ENCODE results near the gene WNK1.
A peak's percentile ranks its signal among the peaks of the same experiment; 100 is the strongest.

Gene WNK1

GRCh38 chr12:906062-906585 lies 153.7 kb downstream of the WNK1 start:
- Histone ChIP-seq H3K36me3 (ENCODE audit: control insufficient read depth in 2 of 2, insufficient read depth in 2 of 2, low read length in 2 of 2) (peaks cover 81 to 83% of the 10 kb centered on the region in 2 donors), H3K4me1 (ENCODE audit: control insufficient read depth in 2 of 2, insufficient read depth in 2 of 2, low read length in 2 of 2) (no peaks in the 10 kb centered on the region), H3K27me3 (ENCODE audit: control insufficient read depth in 2 of 2, insufficient read depth in 2 of 2, low read length in 2 of 2) (no peaks in the 10 kb centered on the region), H3K9me3 (ENCODE audit: control insufficient read depth in 2 of 2, low read length in 2 of 2) (no peaks in the 10 kb centered on the region), H3K27ac (ENCODE audit: low read depth in 2 of 2, low read length in 2 of 2) (no peak overlapping the region), H3K4me3 (ENCODE audit: low read length in 2 of 2) (no peak overlapping the region), H3K9ac (ENCODE audit: low read depth in 1 of 2, low read length in 2 of 2) (no peak overlapping the region)

- Histone ChIP-seq H3K9me3 (ENCODE audit: control insufficient read depth in 2 of 2, low read length in 2 of 2) (no peaks in the 10 kb centered on the region), H3K4me3 (ENCODE audit: low read length in 2 of 2) (no peak overlapping the region), H3K27me3 (ENCODE audit: control insufficient read depth in 2 of 2, insufficient read depth in 2 of 2, low read length in 2 of 2) (no peaks in the 10 kb centered on the region), H3K27ac (ENCODE audit: low read depth in 2 of 2, low read length in 2 of 2) (no peak overlapping the region), H3K4me1 (ENCODE audit: control insufficient read depth in 2 of 2, insufficient read depth in 2 of 2, low read length in 2 of 2) (no peaks in the 10 kb centered on the region), H3K36me3 (ENCODE audit: control insufficient read depth in 2 of 2, insufficient read depth in 2 of 2, low read length in 2 of 2) (peaks cover 73 to 80% of the 10 kb centered on the region in 2 donors), H3K9ac (ENCODE audit: low read depth in 1 of 2, low read length in 2 of 2) (no peak overlapping the region)
These were observed 155.2 kb downstream of the WNK1 start for GRCh38 chr12:907413-908185.

DNA sequence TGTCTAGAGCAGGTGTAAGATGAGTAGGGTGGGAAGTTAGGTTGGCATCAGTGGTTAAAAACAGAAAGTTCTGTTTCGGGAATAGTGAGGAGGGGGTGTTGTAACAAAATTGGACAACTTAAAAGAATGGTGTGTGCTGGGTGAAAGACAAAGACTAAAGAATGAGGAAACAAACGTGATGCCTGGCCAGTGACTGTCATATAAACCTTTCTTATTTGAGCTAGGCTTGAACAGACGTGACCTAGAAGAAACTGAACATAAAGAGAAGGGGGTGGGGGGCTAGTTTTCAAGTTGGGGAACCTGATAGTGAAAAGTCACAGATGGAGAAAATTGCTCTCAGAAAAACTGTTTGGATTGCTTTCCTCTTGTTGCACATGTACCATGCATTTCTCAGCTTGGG lies 157.5 kb downstream of the WNK1 start:
- Histone ChIP-seq H3K27ac (ENCODE audit: low read depth in 2 of 2, low read length in 2 of 2) (no peak overlapping the region), H3K36me3 (ENCODE audit: control insufficient read depth in 2 of 2, insufficient read depth in 2 of 2, low read length in 2 of 2) (peaks cover 66 to 80% of the 10 kb centered on the region in 2 donors), H3K4me1 (ENCODE audit: control insufficient read depth in 2 of 2, insufficient read depth in 2 of 2, low read length in 2 of 2) (no peaks in the 10 kb centered on the region)

GRCh38 chr12:910416-910815 lies 158.0 kb downstream of the WNK1 start:
- Histone ChIP-seq H3K9me3 (ENCODE audit: control insufficient read depth in 2 of 2, low read length in 2 of 2) (no peaks in the 10 kb centered on the region), H3K27me3 (ENCODE audit: control insufficient read depth in 2 of 2, insufficient read depth in 2 of 2, low read length in 2 of 2) (no peaks in the 10 kb centered on the region), H3K36me3 (ENCODE audit: control insufficient read depth in 2 of 2, insufficient read depth in 2 of 2, low read length in 2 of 2) (peaks cover 66 to 78% of the 10 kb centered on the region in 2 donors), H3K4me1 (ENCODE audit: control insufficient read depth in 2 of 2, insufficient read depth in 2 of 2, low read length in 2 of 2) (no peaks in the 10 kb centered on the region), H3K27ac (ENCODE audit: low read depth in 2 of 2, low read length in 2 of 2) (no peak overlapping the region), H3K9ac (ENCODE audit: low read depth in 1 of 2, low read length in 2 of 2) (no peak overlapping the region), H3K4me3 (ENCODE audit: low read length in 2 of 2) (no peak overlapping the region)

More for the DNA sequence above, 157.5 kb downstream of the WNK1 start:
- no peak overlapping the region for H3K4me3 ChIP-seq (ENCODE audit: low read length in 2 of 2)
- no peaks in the 10 kb centered on the region for H3K9me3 ChIP-seq (ENCODE audit: control insufficient read depth in 2 of 2, low read length in 2 of 2)
- H3K9ac ChIP-seq (ENCODE audit: low read depth in 1 of 2, low read length in 2 of 2): no peak overlapping the region
- H3K27me3 ChIP-seq (ENCODE audit: control insufficient read depth in 2 of 2, insufficient read depth in 2 of 2, low read length in 2 of 2): no peaks in the 10 kb centered on the region

GRCh38 chr12:911191-911826 lies 158.9 kb downstream of the WNK1 start:
- Histone ChIP-seq H3K4me1 (ENCODE audit: control insufficient read depth in 2 of 2, insufficient read depth in 2 of 2, low read length in 2 of 2) (no peaks in the 10 kb centered on the region), H3K4me3 (ENCODE audit: low read length in 2 of 2) (no peak overlapping the region), H3K27me3 (ENCODE audit: control insufficient read depth in 2 of 2, insufficient read depth in 2 of 2, low read length in 2 of 2) (no peaks in the 10 kb centered on the region), H3K27ac (ENCODE audit: low read depth in 2 of 2, low read length in 2 of 2) (no peak overlapping the region), H3K9ac (ENCODE audit: low read depth in 1 of 2, low read length in 2 of 2) (no peak overlapping the region), H3K36me3 (ENCODE audit: control insufficient read depth in 2 of 2, insufficient read depth in 2 of 2, low read length in 2 of 2) (peaks cover 62 to 77% of the 10 kb centered on the region in 2 donors), H3K9me3 (ENCODE audit: control insufficient read depth in 2 of 2, low read length in 2 of 2) (no peaks in the 10 kb centered on the region)

- Histone ChIP-seq H3K27me3 (ENCODE audit: control insufficient read depth in 2 of 2, insufficient read depth in 2 of 2, low read length in 2 of 2) (no peaks in the 10 kb centered on the region), H3K9ac (ENCODE audit: low read depth in 1 of 2, low read length in 2 of 2) (no peak overlapping the region), H3K27ac (ENCODE audit: low read depth in 2 of 2, low read length in 2 of 2) (no peak overlapping the region), H3K9me3 (ENCODE audit: control insufficient read depth in 2 of 2, low read length in 2 of 2) (no peaks in the 10 kb centered on the region), H3K36me3 (ENCODE audit: control insufficient read depth in 2 of 2, insufficient read depth in 2 of 2, low read length in 2 of 2) (peaks cover 64 to 79% of the 10 kb centered on the region in 2 donors), H3K4me1 (ENCODE audit: control insufficient read depth in 2 of 2, insufficient read depth in 2 of 2, low read length in 2 of 2) (no peaks in the 10 kb centered on the region), H3K4me3 (ENCODE audit: low read length in 2 of 2) (no peak overlapping the region)
These were observed 160.3 kb downstream of the WNK1 start for GRCh38 chr12:912466-913235.

DNA sequence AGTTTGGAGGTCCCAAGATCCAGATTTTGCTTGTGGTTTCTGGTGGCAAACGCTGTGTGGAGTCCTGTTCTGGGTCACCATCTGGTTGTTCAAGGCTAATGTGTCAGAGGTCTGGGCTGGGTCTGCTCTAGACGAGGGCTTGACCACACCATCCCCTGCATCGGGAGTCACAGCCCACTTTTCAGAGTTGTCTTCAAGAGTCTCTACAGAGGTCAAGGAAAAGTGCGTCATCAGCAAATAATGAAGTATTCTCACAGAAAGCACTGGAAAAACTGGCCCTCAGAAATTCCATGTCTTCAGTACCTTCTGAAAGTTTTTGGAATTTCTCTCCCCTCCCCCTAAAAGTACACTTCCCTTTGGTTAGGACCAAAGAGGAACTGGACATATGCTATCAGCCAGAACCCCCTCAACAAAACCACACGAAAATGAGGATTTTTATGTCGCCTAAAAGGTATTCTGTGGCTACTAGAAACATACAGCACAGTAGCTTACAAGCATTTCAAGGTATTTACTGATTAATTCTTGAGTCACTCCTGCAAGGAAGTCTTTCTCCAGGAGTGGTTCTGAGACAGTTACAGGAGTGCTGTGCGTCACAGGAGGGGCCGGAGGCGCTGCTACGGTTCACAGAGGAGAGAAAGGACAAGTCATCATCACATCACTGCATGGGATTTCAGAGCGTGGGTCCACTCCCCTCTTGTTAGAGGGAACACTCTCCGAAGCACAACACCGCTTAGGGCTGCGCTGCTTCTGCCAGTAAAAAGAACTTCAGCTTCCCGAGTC lies 161.7 kb downstream of the WNK1 start:
- Histone ChIP-seq H3K36me3 (ENCODE audit: control insufficient read depth in 2 of 2, insufficient read depth in 2 of 2, low read length in 2 of 2) (peaks cover 64 to 72% of the 10 kb centered on the region in 2 donors), H3K4me1 (ENCODE audit: control insufficient read depth in 2 of 2, insufficient read depth in 2 of 2, low read length in 2 of 2) (no peaks in the 10 kb centered on the region), H3K9me3 (ENCODE audit: control insufficient read depth in 2 of 2, low read length in 2 of 2) (no peaks in the 10 kb centered on the region), H3K9ac (ENCODE audit: low read depth in 1 of 2, low read length in 2 of 2) (no peak overlapping the region), H3K4me3 (ENCODE audit: low read length in 2 of 2) (no peak overlapping the region), H3K27me3 (ENCODE audit: control insufficient read depth in 2 of 2, insufficient read depth in 2 of 2, low read length in 2 of 2) (no peaks in the 10 kb centered on the region), H3K27ac (ENCODE audit: low read depth in 2 of 2, low read length in 2 of 2) (no peak overlapping the region)

GRCh38 chr12:915090-915489 lies 162.7 kb downstream of the WNK1 start:
- Histone ChIP-seq H3K27ac (ENCODE audit: low read depth in 2 of 2, low read length in 2 of 2) (no peak overlapping the region), H3K9me3 (ENCODE audit: control insufficient read depth in 2 of 2, low read length in 2 of 2) (no peaks in the 10 kb centered on the region), H3K4me1 (ENCODE audit: control insufficient read depth in 2 of 2, insufficient read depth in 2 of 2, low read length in 2 of 2) (no peaks in the 10 kb centered on the region), H3K27me3 (ENCODE audit: control insufficient read depth in 2 of 2, insufficient read depth in 2 of 2, low read length in 2 of 2) (no peaks in the 10 kb centered on the region), H3K4me3 (ENCODE audit: low read length in 2 of 2) (no peak overlapping the region), H3K9ac (ENCODE audit: low read depth in 1 of 2, low read length in 2 of 2) (peak overlapping the region in 1 of 2 donors; percentile 2), H3K36me3 (ENCODE audit: control insufficient read depth in 2 of 2, insufficient read depth in 2 of 2, low read length in 2 of 2) (peaks cover 57 to 65% of the 10 kb centered on the region in 2 donors)

DNA sequence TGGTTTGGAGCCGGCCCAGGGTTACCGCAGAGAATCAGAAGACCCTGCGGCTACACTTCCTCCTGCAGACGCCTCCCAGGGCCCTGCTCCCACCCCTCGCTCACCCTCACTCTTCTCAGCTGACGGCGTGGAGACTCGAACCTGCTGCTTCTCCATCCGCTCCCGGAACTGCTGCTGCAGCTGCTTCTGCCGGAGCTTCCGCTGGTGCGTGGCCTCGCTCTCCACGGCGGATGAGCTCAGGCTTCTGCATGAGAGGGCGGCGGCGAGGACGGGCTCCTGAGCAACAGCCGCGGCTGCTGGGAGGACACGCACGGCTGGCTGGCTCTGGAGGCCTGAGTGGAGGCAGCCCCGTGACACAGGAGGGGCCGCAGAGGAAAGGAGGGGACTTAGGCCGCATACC lies 163.9 kb downstream of the WNK1 start:
- Histone ChIP-seq H3K9me3 (ENCODE audit: control insufficient read depth in 2 of 2, low read length in 2 of 2) (no peaks in the 10 kb centered on the region), H3K4me3 (ENCODE audit: low read length in 2 of 2) (no peak overlapping the region), H3K9ac (ENCODE audit: low read depth in 1 of 2, low read length in 2 of 2) (no peak overlapping the region), H3K36me3 (ENCODE audit: control insufficient read depth in 2 of 2, insufficient read depth in 2 of 2, low read length in 2 of 2) (peaks cover 50 to 58% of the 10 kb centered on the region in 2 donors), H3K27me3 (ENCODE audit: control insufficient read depth in 2 of 2, insufficient read depth in 2 of 2, low read length in 2 of 2) (no peaks in the 10 kb centered on the region), H3K4me1 (ENCODE audit: control insufficient read depth in 2 of 2, insufficient read depth in 2 of 2, low read length in 2 of 2) (no peaks in the 10 kb centered on the region), H3K27ac (ENCODE audit: low read depth in 2 of 2, low read length in 2 of 2) (no peak overlapping the region)
